ENCODE data around the gene UBE2E2.
A peak's percentile ranks its signal among the peaks of the same experiment; 100 is the strongest.

Gene UBE2E2

GRCh38 chr3:23425410-23425809, 222.3 kb downstream of the UBE2E2 start:
- no peak for ATAC-seq
- TF ChIP-seq BACH2 (CRISPR knock-in tag; IDR thresholded peaks at IDR 0.05; ENCODE audit: borderline replicate concordance) (no peak), ZC3H10 (CRISPR knock-in tag; IDR thresholded peaks at IDR 0.05) (no peak), RARB (CRISPR knock-in tag; IDR thresholded peaks at IDR 0.05) (no peak), ZNF70 (CRISPR knock-in tag; IDR thresholded peaks at IDR 0.05) (no peak), CREB5 (CRISPR knock-in tag; IDR thresholded peaks at IDR 0.05; ENCODE audit: low read depth) (no peak), GLIS3 (CRISPR knock-in tag; IDR thresholded peaks at IDR 0.05) (no peak), SNAI2 (CRISPR knock-in tag; IDR thresholded peaks at IDR 0.05) (no peak)

GRCh38 chr3:23430781-23431398, 227.8 kb downstream of the UBE2E2 start:
- no peak for ATAC-seq
- no peak for TF ChIP-seq TSHZ2 (CRISPR knock-in tag; IDR thresholded peaks at IDR 0.05)

GRCh38 chr3:23431764-23432163, 228.6 kb downstream of the UBE2E2 start:
- TF ChIP-seq ZFP3 (CRISPR knock-in tag; IDR thresholded peaks at IDR 0.05) = no peak
- no peak for TF ChIP-seq ZFP30 (CRISPR knock-in tag; IDR thresholded peaks at IDR 0.05)
- no peak for TF ChIP-seq ZNF8 (CRISPR knock-in tag; IDR thresholded peaks at IDR 0.05)
- no peak for TF ChIP-seq TCF4 (CRISPR knock-in tag; IDR thresholded peaks at IDR 0.05; ENCODE audit: borderline replicate concordance)
- TF ChIP-seq ESRRG (CRISPR knock-in tag; IDR thresholded peaks at IDR 0.05) = no peak
- TF ChIP-seq CSDC2 (CRISPR knock-in tag; IDR thresholded peaks at IDR 0.05) = no peak
- no peak for TF ChIP-seq RARB (CRISPR knock-in tag; IDR thresholded peaks at IDR 0.05)
- TF ChIP-seq POU6F1 (CRISPR knock-in tag; IDR thresholded peaks at IDR 0.05; ENCODE audit: borderline replicate concordance, low read depth) = no peak
- TF ChIP-seq PPARA (CRISPR knock-in tag; IDR thresholded peaks at IDR 0.05; ENCODE audit: borderline replicate concordance) = no peak
- no peak for TF ChIP-seq TSHZ2 (CRISPR knock-in tag; IDR thresholded peaks at IDR 0.05)
- no peak for TF ChIP-seq CREB5 (CRISPR knock-in tag; IDR thresholded peaks at IDR 0.05; ENCODE audit: low read depth)
- TF ChIP-seq CSRNP3 (CRISPR knock-in tag; IDR thresholded peaks at IDR 0.05) = no peak
- TF ChIP-seq BACH2 (CRISPR knock-in tag; IDR thresholded peaks at IDR 0.05; ENCODE audit: borderline replicate concordance) = no peak
- peak; percentile 51; the same call in 1 of the 3 replicates for ATAC-seq
